K562 (cell line): ENCODE results near the gene DAG1. TPM values are rescaled to one million over a fixed set of nuclear protein-coding genes. Genes with fewer than 3 reads are reported as not detected.

ENCODE experiments used
- ATAC-seq: fragments of 200-7000 bp; cut with Tn5 transposase; 3 replicates; pipeline ENCODE4 v1.9.1; 2020; ENCODE audit warnings: moderate library complexity
- BruUV-seq: library from RNA; stranded (reverse); fragments of 400-500 nt; replicated peaks from 2 replicates; lab custom pipeline; 2021; lab: Mats Ljungman, UMichigan
- CTCF ChIA-PET: fragments of 300-600 bp; formaldehyde crosslinking; extraction: SDS; loops from one replicate; lab custom pipeline; 2021; ENCODE audit warnings: low intra/inter-chr PET ratio; lab: Yijun Ruan, JAX
- POLR2A ChIA-PET: fragments of 300-600, 350-650 bp; sonication (Branson Sonifier 250); formaldehyde crosslinking; extraction: SDS; loops from one replicate; lab custom pipeline; 2021; ENCODE audit warnings: antibody characterized with exemption, inconsistent platforms; lab: Yijun Ruan, JAX
- DNase-seq, 4 experiments: peaks; one replicate each; pipeline versions ENCODE4 v3.0.0 to v3.0.0-alpha.2; 2011 to 2018; ENCODE audit warnings: low spot score in 3 of 4, mixed read lengths in 3 of 4; ENCODE audit errors: extremely low read depth in 1 of 4
- FAIRE-seq: peaks from 2 replicates; lab custom pipeline; 2011; peaks lifted over from hg19 to GRCh38; lab: Jason Lieb, UNC
- H2AFZ ChIP-seq: 2 replicates; pipeline ENCODE4 v1.6.0; 2011; ENCODE audit warnings: low read depth, low read length, control low read depth, inconsistent platforms
- H3K27ac ChIP-seq: fragments of 200-600 bp; 3 replicates; pipeline ENCODE4 v1.8.0; 2011; ENCODE audit warnings: low read depth, mild to moderate bottlenecking, control low read depth, inconsistent platforms, low read length, moderate library complexity, mixed read lengths; ENCODE audit errors: extremely low read depth
- H3K27me3 ChIP-seq, 2 experiments: fragments of 300-600 bp in 1 of 2; 2 replicates in 1 of 2; 3 replicates in 1 of 2; pipeline versions ENCODE4 v1.6.0 to v1.8.0; 2011; ENCODE audit warnings: inconsistent platforms in 2 of 2, low read length in 2 of 2, mild to moderate bottlenecking in 1 of 2, mixed read lengths in 1 of 2, moderate library complexity in 1 of 2; ENCODE audit not compliant: control insufficient read depth in 2 of 2, insufficient read depth in 2 of 2
- H3K36me3 ChIP-seq: fragments of 300-600 bp; 3 replicates; pipeline ENCODE4 v1.8.0; 2011; ENCODE audit warnings: mild to moderate bottlenecking, low read length, inconsistent platforms; ENCODE audit not compliant: control insufficient read depth, insufficient read depth
- H3K4me1 ChIP-seq, 2 experiments: fragments of 200-600 bp in 1 of 2; replicated peaks in 1 of 2; 2 replicates in 1 of 2; 3 replicates in 1 of 2; pipeline versions ENCODE4 v1.5.1 to v1.8.0; 2011; ENCODE audit warnings: inconsistent platforms in 2 of 2, low read length in 2 of 2, mild to moderate bottlenecking in 1 of 2, mixed read lengths in 1 of 2, moderate library complexity in 1 of 2; ENCODE audit not compliant: control insufficient read depth in 2 of 2, insufficient read depth in 2 of 2
- H3K4me2 ChIP-seq: 2 replicates; pipeline ENCODE4 v1.6.1; 2011; ENCODE audit warnings: low read length, control low read depth, inconsistent platforms, mixed read lengths; ENCODE audit not compliant: insufficient read depth
- H3K4me3 ChIP-seq: fragments of 200-600 bp; sonication (generic), shearing (Covaris generic); 2 replicates; pipeline ENCODE4 v1.5.1; 2016; ENCODE audit warnings: control low read depth, inconsistent platforms
- H3K79me2 ChIP-seq: fragments of 200-600 bp; 3 replicates; pipeline ENCODE4 v1.8.0; 2011; ENCODE audit warnings: low read length, inconsistent platforms; ENCODE audit not compliant: control insufficient read depth, insufficient read depth
- H3K9ac ChIP-seq, 2 experiments: 2 replicates each; pipeline versions ENCODE4 v1.6.0 to v1.6.1; 2011; ENCODE audit warnings: low read depth in 2 of 2, low read length in 2 of 2, control low read depth in 1 of 2, inconsistent platforms in 1 of 2, mild to moderate bottlenecking in 1 of 2, mixed read lengths in 1 of 2; ENCODE audit not compliant: insufficient read depth in 1 of 2
- H3K9me1 ChIP-seq: one replicate; pipeline ENCODE4 v1.6.0; 2011; ENCODE audit warnings: inconsistent platforms, mild to moderate bottlenecking, low read length, moderate library complexity; ENCODE audit not compliant: control insufficient read depth, insufficient read depth
- H3K9me3 ChIP-seq: replicated peaks from 2 replicates; pipeline ENCODE4 v1.5.1; 2011; ENCODE audit warnings: low read depth, low read length, inconsistent platforms; ENCODE audit not compliant: control insufficient read depth, insufficient read depth
- H4K20me1 ChIP-seq: replicated peaks from 2 replicates; pipeline ENCODE4 v1.6.1; 2011; ENCODE audit warnings: low read length, inconsistent platforms, mixed read lengths; ENCODE audit not compliant: control insufficient read depth, insufficient read depth
- ATF6 ChIP-seq: sonication (generic); formaldehyde crosslinking; IDR thresholded peaks from 2 replicates; pipeline ENCODE4 v1.4.0; 2020; ENCODE audit warnings: mild to moderate bottlenecking, missing genetic modification reagents
- FOXM1 ChIP-seq, 2 experiments: fragments of 450-650 bp in 1 of 2; sonication (generic) in 1 of 2; formaldehyde crosslinking in 1 of 2; IDR thresholded peaks; 2 replicates each; pipeline versions ENCODE4 v1.6.1 to v1.9.0; 2017 to 2022; ENCODE audit warnings: low read depth in 2 of 2, mild to moderate bottlenecking in 2 of 2, missing genetic modification reagents in 1 of 2, moderate library complexity in 1 of 2
- NCOA6 ChIP-seq: fragments of 450-650 bp; IDR thresholded peaks from 2 replicates; pipeline ENCODE4 v1.6.1; 2017; ENCODE audit warnings: mild to moderate bottlenecking
- NFATC3 ChIP-seq: fragments of 450-650 bp; IDR thresholded peaks from 2 replicates; pipeline ENCODE4 v1.6.1; 2017; ENCODE audit warnings: mild to moderate bottlenecking
- POLR3G ChIP-seq: IDR thresholded peaks from 2 replicates; pipeline ENCODE4 v1.6.1; 2011; ENCODE audit not compliant: insufficient read length, insufficient replicate concordance; ENCODE audit errors: extremely low read depth
- RAD21 ChIP-seq, 2 experiments: fragments of 250-450 bp in 1 of 2; fragments of 450-650 bp in 1 of 2; sonication (Bioruptor Pico) in 1 of 2; formaldehyde crosslinking in 1 of 2; IDR thresholded peaks in 1 of 2; conservative IDR thresholded peaks in 1 of 2; 2 replicates each; pipeline versions ENCODE4 v1.4.0 to v1.8.0; 2020 to 2022; ENCODE audit warnings: mild to moderate bottlenecking in 2 of 2, moderate library complexity in 1 of 2
- RCOR1 ChIP-seq, 2 experiments: IDR thresholded peaks; 2 replicates each; pipeline ENCODE4 v1.6.1; 2012; ENCODE audit warnings: low read depth in 2 of 2, low read length in 2 of 2, borderline replicate concordance in 1 of 2, improper control_type of control experiment in 1 of 2
- TOE1 ChIP-seq, 2 experiments: fragments of 450-650 bp in 1 of 2; sonication (generic) in 1 of 2; formaldehyde crosslinking in 1 of 2; IDR thresholded peaks; 2 replicates each; pipeline versions ENCODE4 v1.7.1 to v1.8.0; 2016 to 2022; ENCODE audit warnings: borderline replicate concordance in 2 of 2, mild to moderate bottlenecking in 2 of 2, antibody characterized with exemption in 1 of 2, inconsistent platforms in 1 of 2, low read depth in 1 of 2, missing genetic modification reagents in 1 of 2, moderate library complexity in 1 of 2
- XRCC5 ChIP-seq: fragments of 200-400 bp; formaldehyde crosslinking; IDR thresholded peaks from 2 replicates; pipeline ENCODE4 v1.6.1; 2017; ENCODE audit warnings: low read depth, mild to moderate bottlenecking, low read length
- ZBTB49 ChIP-seq: sonication (generic); formaldehyde crosslinking; IDR thresholded peaks from 2 replicates; pipeline ENCODE4 v1.8.0; 2022; ENCODE audit warnings: missing genetic modification reagents, mild to moderate bottlenecking, borderline replicate concordance
- ZNF511 ChIP-seq: sonication (generic); formaldehyde crosslinking; IDR thresholded peaks from 2 replicates; pipeline ENCODE4 v1.8.0; 2022; ENCODE audit warnings: mild to moderate bottlenecking, missing genetic modification reagents
- ZNF518B ChIP-seq: fragments of 250-450 bp; sonication (Bioruptor Pico); IDR thresholded peaks from 2 replicates; pipeline ENCODE4 v1.5.0; 2021; ENCODE audit warnings: mild to moderate bottlenecking, moderate library complexity
- in situ Hi-C: fragments of 300-500 bp; cut with MboI; formaldehyde crosslinking; loops from 4 replicates; pipeline ENCODE4 v1.15.0; 2018; ENCODE audit warnings: inconsistent platforms, mixed read lengths
- intact Hi-C: fragments of 100-400 bp; cut with micrococcal nuclease; formaldehyde crosslinking; loops from 2 replicates; pipeline ENCODE4 v1.14.2; 2022
- polyA plus RNA-seq, 8 experiments: library from polyadenylated mRNA; depleted of rRNA in 4 of 8; stranded (reverse) in 5 of 8; unstranded in 3 of 8; fragments of >200 nt; fragmentation: Nextera tagmentation in 2 of 8; fragmentation: Illumina TruSeq in 1 of 8; extraction: Ambion mirVana in 2 of 8; extraction: Trizol in 1 of 8; gene quantifications; 2 replicates each; pipeline versions ENCODE4 v1.2.1 to v1.2.3, GENCODE V29; 2011 to 2014; ENCODE audit warnings: inconsistent platforms in 1 of 8, missing spikeins in 1 of 8
- total RNA-seq, 7 experiments: library from RNA; depleted of rRNA in 6 of 7; stranded (reverse); fragments of >200 nt in 6 of 7; fragmentation: Illumina TruSeq in 2 of 7; extraction: Trizol in 2 of 7; gene quantifications; 2 replicates each; pipeline versions ENCODE4 v1.2.1 to v1.2.3, GENCODE V29; 2011 to 2021; ENCODE audit warnings: low replicate concordance in 1 of 7

Gene DAG1
- total and polyA plus RNA-seq, 9 of the 15 experiments (the other 6 are each of a cell fraction or from before 2014, with no cell fraction given) = 0.29 to 19.6 (median 8.2) TPM

GRCh38 chr3:49495023-49495422, 25.0 kb downstream of the DAG1 start:
- H3K4me1 ChIP-seq = peaks cover under 1 to 7% of the 10 kb centered on the region in 2 experiments; a peak in 4 of 5 replicates
- H3K27ac ChIP-seq = no peak overlapping the region
- BruUV-seq = no TSS peak
- in situ Hi-C loops (no loop called here), intact Hi-C loops (no loop called here)
- no peak for TF ChIP-seq RAD21 (CRISPR knock-in tag; conservative IDR thresholded peaks at IDR 0.05 in 1 of 2, IDR thresholded peaks at IDR 0.05 in 1 of 2)
- TF ChIP-seq ZNF518B (CRISPR knock-in tag) = no peak
- no peak for TF ChIP-seq NCOA6
- TF ChIP-seq TOE1 (IDR thresholded peaks at IDR 0.05; ENCODE audit: borderline replicate concordance) = no peak
- no peak for TF ChIP-seq TOE1 (CRISPR knock-in tag; IDR thresholded peaks at IDR 0.05; ENCODE audit: borderline replicate concordance, low read depth)
- TF ChIP-seq XRCC5 = no peak
- TF ChIP-seq POLR3G = no peak
- TF ChIP-seq FOXM1 (IDR thresholded peaks at IDR 0.05; ENCODE audit: low read depth) = no peak
- TF ChIP-seq FOXM1 (CRISPR knock-in tag; IDR thresholded peaks at IDR 0.05; ENCODE audit: low read depth) = no peak
- TF ChIP-seq ATF6 = no peak
- no peak for TF ChIP-seq NFATC3
- no peak for TF ChIP-seq RCOR1 (IDR thresholded peaks at IDR 0.05; ENCODE audit: borderline replicate concordance in 1 of 2, low read depth in 2 of 2, low read length in 2 of 2)
- no peak for TF ChIP-seq ZNF511 (CRISPR knock-in tag)
- no peak for TF ChIP-seq ZBTB49
- H3K4me3 ChIP-seq = no peak overlapping the region
- H3K9ac ChIP-seq = no peak overlapping the region
- H3K36me3 ChIP-seq = no peaks in the 10 kb centered on the region
- CTCF ChIA-PET = no interaction called here
- FAIRE-seq (no peak), DNase-seq (no peak), ATAC-seq (no peak)
- H3K9me1 ChIP-seq = peaks cover 4% of the 10 kb centered on the region
- no peaks in the 10 kb centered on the region for H4K20me1 ChIP-seq
- no peaks in the 10 kb centered on the region for H3K9me3 ChIP-seq
- no peak overlapping the region for H3K4me2 ChIP-seq
- H3K27me3 ChIP-seq = no peaks in the 10 kb centered on the region
- POLR2A ChIA-PET = no interaction called here
- no peak overlapping the region for H2AFZ ChIP-seq
- H3K79me2 ChIP-seq = peaks cover 19% of the 10 kb centered on the region; the same call in 2 of the 3 replicates
